ENCODE results near the gene FBXO8.
"Not testable (repeated sequence)": the region's sequence is repeated elsewhere in the genome, so short reads cannot be mapped to it uniquely, and the experiment has no call there.

FBXO8 gene, protein sequence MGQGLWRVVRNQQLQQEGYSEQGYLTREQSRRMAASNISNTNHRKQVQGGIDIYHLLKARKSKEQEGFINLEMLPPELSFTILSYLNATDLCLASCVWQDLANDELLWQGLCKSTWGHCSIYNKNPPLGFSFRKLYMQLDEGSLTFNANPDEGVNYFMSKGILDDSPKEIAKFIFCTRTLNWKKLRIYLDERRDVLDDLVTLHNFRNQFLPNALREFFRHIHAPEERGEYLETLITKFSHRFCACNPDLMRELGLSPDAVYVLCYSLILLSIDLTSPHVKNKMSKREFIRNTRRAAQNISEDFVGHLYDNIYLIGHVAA

GRCh38 chr4:174283507-174284471 is at the start of gene FBXO8, which contains the start of gene CEP44:
Gene FBXO8 (minus strand): TSS chr4:174283667. CDS start chr4:174263092, 20,575 bp downstream.
Gene CEP44 (plus strand): TSS chr4:174283911. CDS start chr4:174299122, 15,211 bp downstream.
- peak; percentile 60 to 95 (median 76) for DNase-seq

DNA sequence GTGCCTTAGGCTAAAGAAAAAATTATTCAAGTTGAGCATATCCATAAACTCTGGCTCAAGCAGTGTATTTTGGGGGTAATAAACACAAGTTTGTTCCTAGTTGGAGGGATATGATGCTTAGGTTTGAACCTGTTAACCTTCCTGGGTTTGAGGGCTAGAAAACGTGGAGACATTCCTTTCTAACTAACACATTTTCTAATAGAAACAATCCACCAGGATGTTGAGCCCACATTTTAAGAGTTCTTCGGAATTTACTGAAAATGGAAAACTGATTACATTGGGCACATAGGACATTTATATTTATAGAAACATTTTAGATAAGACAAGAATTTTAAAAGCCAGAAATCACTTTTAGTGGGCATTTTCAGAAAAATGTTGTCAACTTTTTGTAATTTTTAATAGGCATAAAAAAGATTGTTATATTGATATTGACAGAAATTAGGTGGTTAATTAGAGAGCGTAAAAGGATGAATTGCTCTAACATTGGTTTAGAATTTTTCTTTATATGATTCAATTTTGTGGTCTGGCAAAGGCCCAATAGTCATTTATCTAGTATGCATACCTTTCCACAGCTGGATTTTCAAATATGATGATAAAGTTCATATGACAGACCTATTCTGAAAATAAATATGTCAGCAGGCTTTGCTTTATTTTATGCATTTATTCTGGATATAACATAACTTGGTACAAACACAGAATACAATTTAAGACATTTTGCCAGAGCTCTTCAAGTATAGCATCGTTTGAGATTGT is 49.5 kb upstream of the FBXO8 start:
- no peak for DNase-seq

- DNase-seq: no peak
Measured at GRCh38 chr4:174324725-174325124, 41.3 kb upstream of the FBXO8 start.

GRCh38 chr4:174324236-174324635 is 40.8 kb upstream of the FBXO8 start:
- DNase-seq: no peak

GRCh38 chr4:174320494-174321199 is 37.2 kb upstream of the FBXO8 start:
- DNase-seq: no peak

DNA sequence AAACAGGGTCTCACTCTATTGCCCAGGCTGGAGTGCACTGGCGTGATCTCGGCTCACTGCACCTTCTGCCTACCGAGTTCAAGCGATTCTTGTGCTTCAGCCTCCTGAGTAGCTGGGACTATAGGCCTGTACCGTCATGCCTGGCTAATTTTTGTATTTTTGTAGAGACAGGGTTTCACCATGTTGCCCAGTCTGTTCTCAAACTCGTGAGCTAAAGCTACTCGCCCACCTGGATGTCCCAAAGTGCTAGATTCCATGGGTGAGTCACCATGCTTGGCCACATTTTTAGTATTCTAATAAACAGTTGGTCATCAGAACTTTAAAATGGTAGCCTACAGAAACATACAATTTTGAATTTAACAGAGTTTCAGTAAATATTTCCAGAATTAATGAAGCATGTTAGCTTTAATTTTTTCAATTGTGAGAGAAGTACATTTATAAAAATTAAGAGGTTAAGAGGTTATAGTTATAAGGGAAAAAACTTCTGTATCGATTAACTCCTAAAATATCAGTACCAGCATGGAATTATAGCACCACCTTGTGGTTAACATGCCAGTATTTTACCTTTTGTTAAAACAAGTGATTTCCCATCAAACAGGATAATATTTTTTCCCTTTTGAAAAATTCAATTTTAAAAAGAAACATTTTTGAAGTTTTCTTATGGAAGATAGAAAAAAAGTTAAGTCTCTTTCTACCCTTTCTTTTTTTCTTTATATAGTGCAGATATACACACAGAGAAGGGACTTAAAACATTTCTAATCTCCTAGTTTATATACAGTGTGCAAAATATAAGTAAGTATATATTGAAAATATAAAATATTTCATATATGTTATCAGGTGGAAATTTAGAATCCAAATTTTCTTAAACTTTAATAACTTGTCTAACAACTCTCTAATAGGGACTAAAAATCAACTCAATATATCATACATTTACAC is 35.6 kb upstream of the FBXO8 start:
- peak in 2 of 6 experiments; percentile 19 to 28 for DNase-seq

GRCh38 chr4:174317531-174317930 is 34.1 kb upstream of the FBXO8 start:
- no peak for DNase-seq

- no peak for DNase-seq
Measured at GRCh38 chr4:174316954-174317353, 33.5 kb upstream of the FBXO8 start.

DNA sequence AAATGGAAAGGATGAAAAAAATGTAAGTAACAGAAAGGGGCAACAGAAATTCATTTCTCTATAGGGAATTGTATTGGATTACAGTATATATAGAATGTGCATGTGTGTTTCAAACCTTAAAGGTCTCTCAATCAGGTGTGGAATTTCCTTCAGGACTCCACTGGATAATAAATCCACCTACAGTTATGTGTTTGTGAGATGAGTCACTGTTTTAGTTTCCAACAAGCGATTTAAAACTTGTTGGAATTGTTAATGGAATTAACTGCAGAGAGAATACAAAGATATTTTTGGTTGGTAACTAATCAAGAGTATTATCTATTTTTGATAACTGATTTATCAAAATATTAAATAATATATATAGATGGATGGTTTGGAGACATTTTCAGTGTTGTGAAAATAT is 33.1 kb upstream of the FBXO8 start:
- no peak for DNase-seq

GRCh38 chr4:174314770-174315169 is 31.3 kb upstream of the FBXO8 start:
- no peak for DNase-seq

- DNase-seq: no peak
Measured at GRCh38 chr4:174314274-174314673, 30.8 kb upstream of the FBXO8 start.

DNA sequence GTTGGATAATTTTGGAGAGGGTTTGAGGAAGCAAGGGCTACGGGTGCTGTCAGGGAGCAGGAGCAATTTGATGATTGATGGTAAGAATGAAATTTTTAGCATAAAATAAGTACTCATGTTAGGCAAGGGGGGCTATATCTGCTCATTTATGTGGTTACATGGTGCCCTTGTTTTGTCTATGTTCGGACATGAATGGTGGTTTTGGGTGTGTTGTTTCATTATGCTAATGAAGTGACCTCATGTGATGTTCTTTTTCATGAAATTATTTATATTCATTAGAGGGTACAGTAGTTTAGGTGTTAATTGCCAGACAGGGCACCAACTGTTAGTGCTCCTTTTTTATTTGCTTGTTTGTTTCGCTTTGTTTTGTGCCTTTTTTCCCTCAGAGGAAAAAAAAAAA is 29.5 kb upstream of the FBXO8 start:
- no peak for DNase-seq

GRCh38 chr4:174307694-174308093 is 24.2 kb upstream of the FBXO8 start:
- no peak for DNase-seq

DNA sequence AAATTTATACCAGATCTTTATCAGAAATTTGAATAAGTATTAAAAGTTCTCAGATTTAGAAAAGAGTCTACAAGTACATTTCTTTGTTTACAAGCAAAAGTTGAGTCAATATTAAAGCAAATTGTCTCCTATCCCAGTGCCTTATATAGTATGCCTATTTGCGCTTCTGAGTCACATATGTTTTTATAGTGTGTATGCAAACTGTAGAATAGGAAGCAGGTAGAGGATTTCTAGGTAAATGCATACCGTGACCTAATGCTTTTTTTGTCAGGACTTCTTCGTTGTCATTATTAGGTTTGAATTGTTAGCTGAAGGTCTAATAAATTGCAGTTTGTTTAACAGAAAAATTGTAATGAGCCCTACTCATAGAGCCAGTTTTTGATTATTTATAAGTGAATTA is 22.5 kb upstream of the FBXO8 start:
- DNase-seq: no peak

- no peak for DNase-seq
Measured at GRCh38 chr4:174304664-174305063, 21.2 kb upstream of the FBXO8 start.

DNA sequence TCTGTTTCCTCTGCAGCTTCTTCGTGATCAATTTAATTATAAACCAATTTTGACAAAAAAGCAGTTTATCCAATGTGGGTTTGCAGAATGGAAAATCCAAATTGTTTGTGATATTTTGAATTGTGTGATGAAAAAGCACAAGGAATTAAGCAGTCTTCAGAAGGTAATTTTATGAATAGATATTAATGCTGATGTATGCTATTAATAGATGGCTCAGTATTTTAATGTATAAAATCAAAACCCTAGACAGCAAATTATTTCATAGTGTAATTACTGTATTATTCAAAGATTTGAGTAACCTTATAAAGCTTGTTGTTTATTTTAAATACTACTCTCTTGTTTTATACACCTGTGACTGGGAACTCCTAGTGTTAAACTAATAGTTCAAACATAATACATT is 20.2 kb upstream of the FBXO8 start:
- no peak for DNase-seq

- DNase-seq: not testable (repeated sequence)
Measured at GRCh38 chr4:174295142-174295541, 11.7 kb upstream of the FBXO8 start.

DNA sequence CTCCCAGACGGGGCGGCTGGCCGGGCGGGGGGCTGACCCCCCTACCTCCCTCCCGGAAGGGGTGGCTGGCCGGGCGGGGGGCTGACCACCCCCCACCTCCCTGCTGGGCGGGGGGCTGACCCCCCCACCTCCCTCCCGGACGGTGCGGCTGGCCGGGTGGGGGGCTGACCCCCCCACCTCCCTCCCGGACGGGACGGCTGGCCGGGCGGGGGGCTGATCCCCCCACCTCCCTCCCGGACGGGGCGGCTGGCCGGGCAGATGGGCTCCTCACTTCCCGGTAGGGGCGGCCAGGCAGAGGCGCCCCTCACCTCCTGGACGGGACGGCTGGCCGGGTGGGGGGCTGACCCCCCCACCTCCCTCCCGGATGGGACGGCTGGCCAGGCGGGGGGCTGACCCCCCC is 11.2 kb upstream of the FBXO8 start:
- DNase-seq: not testable (repeated sequence)

- no peak for DNase-seq
Measured at GRCh38 chr4:174292473-174292872, 9.0 kb upstream of the FBXO8 start.

- DNase-seq: no peak
Measured at GRCh38 chr4:174286870-174287269, 3.4 kb upstream of the FBXO8 start.

GRCh38 chr4:174284487-174284886 is 1.0 kb upstream of the FBXO8 start:
- no peak for DNase-seq
